Natural killer cell (primary cell): Measurements from ENCODE around the gene NID1. TPM values are rescaled to one million over a fixed set of nuclear protein-coding genes. Genes with fewer than 3 reads are reported as not detected.

Experiments
- ATAC-seq, 3 donors: fragments of 150-1000 bp in 2 of 3; fragments of 200-7000 bp in 1 of 3; cut with Tn5 transposase; 1 replicate in 1 of 3; 2 replicates in 2 of 3; pipeline ENCODE4 v1.10.0; 2021; ENCODE audit warnings: mild to moderate bottlenecking in 2 of 3, moderate library complexity in 2 of 3
- DNase-seq, 2 donors: peaks; one replicate each; pipeline versions ENCODE4 v3.0.0 to v3.0.0-alpha.2; 2013 to 2021; ENCODE audit warnings: mixed read lengths in 1 of 2
- H3K27ac ChIP-seq: one replicate; pipeline ENCODE4 v1.5.1; 2013; ENCODE audit warnings: mild to moderate bottlenecking, low read length
- H3K27me3 ChIP-seq: one replicate; pipeline ENCODE4 v1.6.1; 2013; ENCODE audit warnings: low read length; ENCODE audit not compliant: control insufficient read depth, insufficient read depth
- H3K36me3 ChIP-seq: one replicate; pipeline ENCODE4 v1.6.1; 2013; ENCODE audit warnings: low read length; ENCODE audit not compliant: control insufficient read depth, insufficient read depth
- H3K4me1 ChIP-seq: one replicate; pipeline ENCODE4 v1.6.1; 2013; ENCODE audit warnings: low read length; ENCODE audit not compliant: control insufficient read depth, insufficient read depth
- H3K4me3 ChIP-seq: one replicate; pipeline ENCODE4 v1.5.1; 2013; ENCODE audit warnings: low read length
- H3K9me3 ChIP-seq: one replicate; pipeline ENCODE4 v1.6.1; 2013; ENCODE audit warnings: low read length; ENCODE audit not compliant: control insufficient read depth, insufficient read depth
- H3K27ac Mint-ChIP-seq, 2 donors: one replicate each; pipeline ENCODE4 v1.8.0; 2022; ENCODE audit warnings: mild to moderate bottlenecking in 2 of 2, mixed read lengths in 2 of 2, moderate library complexity in 1 of 2
- H3K27me3 Mint-ChIP-seq, 2 donors: one replicate each; pipeline ENCODE4 v1.8.0; 2022; ENCODE audit warnings: low read depth in 2 of 2, mixed read lengths in 2 of 2
- H3K36me3 Mint-ChIP-seq: one replicate; pipeline ENCODE4 v1.8.0; 2022; ENCODE audit warnings: mixed read lengths
- H3K4me1 Mint-ChIP-seq, 2 donors: one replicate each; pipeline ENCODE4 v1.8.0; 2022; ENCODE audit warnings: mixed read lengths in 2 of 2
- H3K4me3 Mint-ChIP-seq: one replicate; pipeline ENCODE4 v1.8.0; 2022; ENCODE audit warnings: mild to moderate bottlenecking, moderate library complexity, mixed read lengths
- H3K9me3 Mint-ChIP-seq, 2 donors: one replicate each; pipeline ENCODE4 v1.8.0; 2022; ENCODE audit warnings: mixed read lengths in 2 of 2
- CTCF ChIP-seq: fragments of 200-600 bp; IDR thresholded peaks from one replicate; pipeline ENCODE4 v1.8.0; 2022; ENCODE audit warnings: antibody characterized with exemption
- WGBS: methylation state at CpG from one replicate; pipeline ENCODE4 v1.1.7; 2013; ENCODE audit warnings: missing lambda C conversion rate; ENCODE audit not compliant: insufficient coverage; 5-methylcytosine and 5-hydroxymethylcytosine counted together
- intact Hi-C: fragments of 100-400 bp; cut with micrococcal nuclease; formaldehyde crosslinking; loops from one replicate; pipeline ENCODE4 v1.14.2; 2022
- total RNA-seq, 4 donors: library from RNA; stranded (reverse); fragments of 120-200 nt in 1 of 4; gene quantifications; one replicate each; pipeline versions ENCODE4 v1.2.3 to v1.2.4, GENCODE V29; 2013 to 2022

NID1 gene
- total RNA-seq, 3 donors from 2014 or later (not counting 1 experiment from before 2014, with no cell fraction given) = 0.32 to 0.92 (median 0.85) TPM

- H3K27me3 Mint-ChIP-seq = peaks cover 0 to 15% of the 10 kb centered on the region in 2 donors
- DNase-seq (no peak), ATAC-seq (no peak)
- no peak for TF ChIP-seq CTCF
- Histone ChIP-seq H3K4me1 (no peaks in the 10 kb centered on the region), H3K9me3 (no peaks in the 10 kb centered on the region), H3K36me3 (no peaks in the 10 kb centered on the region), H3K4me3 (no peak overlapping the region), H3K27me3 (no peaks in the 10 kb centered on the region), H3K27ac (no peak overlapping the region)
- WGBS = 98% methylated on average over 5 of the region's 5 CpGs
- no peaks in the 10 kb centered on the region for H3K36me3 Mint-ChIP-seq
- no peak overlapping the region for H3K4me3 Mint-ChIP-seq
- H3K9me3 Mint-ChIP-seq = no peaks in the 10 kb centered on the region
- H3K27ac Mint-ChIP-seq = no peak overlapping the region
- intact Hi-C loops = no loop called here
- no peaks in the 10 kb centered on the region for H3K4me1 Mint-ChIP-seq
These were observed 48.0 kb downstream of the NID1 start for GRCh38 chr1:236016782-236017400.

- H3K4me3 Mint-ChIP-seq = no peak overlapping the region
- H3K27ac Mint-ChIP-seq = no peak overlapping the region
- WGBS = 93% methylated on average over 2 of the region's 3 CpGs
- no peaks in the 10 kb centered on the region for H3K9me3 Mint-ChIP-seq
- intact Hi-C loops = no loop called here
- Histone ChIP-seq H3K4me3 (no peak overlapping the region), H3K9me3 (no peaks in the 10 kb centered on the region), H3K27me3 (no peaks in the 10 kb centered on the region), H3K4me1 (no peaks in the 10 kb centered on the region), H3K27ac (no peak overlapping the region), H3K36me3 (no peaks in the 10 kb centered on the region)
- no peak for TF ChIP-seq CTCF
- ATAC-seq = no peak
- no peaks in the 10 kb centered on the region for H3K4me1 Mint-ChIP-seq
- H3K36me3 Mint-ChIP-seq = no peaks in the 10 kb centered on the region
- DNase-seq = no peak
- peaks cover 0 to 15% of the 10 kb centered on the region in 2 donors for H3K27me3 Mint-ChIP-seq
These were observed 48.8 kb downstream of the NID1 start for GRCh38 chr1:236016083-236016482.

GRCh38 chr1:236015539-236015938 is 49.4 kb downstream of the NID1 start:
- H3K36me3 ChIP-seq = no peaks in the 10 kb centered on the region
- Mint-ChIP-seq H3K4me3 (no peak overlapping the region), H3K27me3 (peaks cover under 1 to 12% of the 10 kb centered on the region in 2 donors), H3K27ac (no peak overlapping the region), H3K4me1 (no peaks in the 10 kb centered on the region), H3K36me3 (no peaks in the 10 kb centered on the region), H3K9me3 (no peaks in the 10 kb centered on the region)
- no peaks in the 10 kb centered on the region for H3K9me3 ChIP-seq
- no peak overlapping the region for H3K27ac ChIP-seq
- no peaks in the 10 kb centered on the region for H3K27me3 ChIP-seq
- intact Hi-C loops = no loop called here
- H3K4me3 ChIP-seq = no peak overlapping the region
- DNase-seq (no peak), ATAC-seq (no peak)
- H3K4me1 ChIP-seq = no peaks in the 10 kb centered on the region
- 85% methylated on average over 4 of the region's 4 CpGs for WGBS
- no peak for TF ChIP-seq CTCF

- Histone ChIP-seq H3K27me3 (no peaks in the 10 kb centered on the region), H3K4me1 (no peaks in the 10 kb centered on the region), H3K4me3 (no peak overlapping the region), H3K36me3 (no peaks in the 10 kb centered on the region), H3K27ac (no peak overlapping the region), H3K9me3 (no peaks in the 10 kb centered on the region)
- no peak for TF ChIP-seq CTCF
- DNase-seq = no peak
- 95% methylated on average over 4 of the region's 4 CpGs for WGBS
- Mint-ChIP-seq H3K4me1 (no peaks in the 10 kb centered on the region), H3K9me3 (no peaks in the 10 kb centered on the region), H3K36me3 (no peaks in the 10 kb centered on the region), H3K4me3 (no peak overlapping the region), H3K27ac (no peak overlapping the region), H3K27me3 (peaks cover 7 to 9% of the 10 kb centered on the region in 2 donors)
- ATAC-seq = peak in 1 of 3 donors; percentile 25
- intact Hi-C loops = no loop called here
These were observed 51.6 kb downstream of the NID1 start for GRCh38 chr1:236013330-236013729.
